ENCODE results near the gene SETMAR.

SETMAR gene

GRCh38 chr3:4332111-4332510 lies 28.9 kb downstream of the SETMAR start:
- H3K9me3 ChIP-seq = no peaks in the 10 kb centered on the region
- no peaks in the 10 kb centered on the region for H3K4me1 ChIP-seq
- no peak overlapping the region for H3K4me3 ChIP-seq (ENCODE audit: low read depth, low read length)
- no peak for TF ChIP-seq CTCF (IDR thresholded peaks at IDR 0.05; ENCODE audit: low read depth, low read length)
- DNase-seq = no peak
- no peaks in the 10 kb centered on the region for H3K36me3 ChIP-seq
- H3K27me3 ChIP-seq = no peaks in the 10 kb centered on the region

GRCh38 chr3:4332574-4332973 lies 29.4 kb downstream of the SETMAR start:
- H3K4me3 ChIP-seq (ENCODE audit: low read depth, low read length) = no peak overlapping the region
- no peaks in the 10 kb centered on the region for H3K4me1 ChIP-seq
- TF ChIP-seq CTCF (IDR thresholded peaks at IDR 0.05; ENCODE audit: low read depth, low read length) = no peak
- H3K27me3 ChIP-seq = no peaks in the 10 kb centered on the region
- H3K36me3 ChIP-seq = no peaks in the 10 kb centered on the region
- no peaks in the 10 kb centered on the region for H3K9me3 ChIP-seq
- no peak for DNase-seq

GRCh38 chr3:4332991-4333390 lies 29.8 kb downstream of the SETMAR start:
- no peak for DNase-seq
- TF ChIP-seq CTCF (IDR thresholded peaks at IDR 0.05; ENCODE audit: low read depth, low read length) = no peak
- Histone ChIP-seq H3K36me3 (no peaks in the 10 kb centered on the region), H3K9me3 (no peaks in the 10 kb centered on the region), H3K4me3 (ENCODE audit: low read depth, low read length) (no peak overlapping the region), H3K4me1 (no peaks in the 10 kb centered on the region), H3K27me3 (no peaks in the 10 kb centered on the region)

GRCh38 chr3:4334548-4334947 lies 31.4 kb downstream of the SETMAR start:
- no peak for DNase-seq
- H3K27me3 ChIP-seq = no peaks in the 10 kb centered on the region
- H3K4me1 ChIP-seq = no peaks in the 10 kb centered on the region
- no peaks in the 10 kb centered on the region for H3K9me3 ChIP-seq
- H3K4me3 ChIP-seq (ENCODE audit: low read depth, low read length) = no peak overlapping the region
- TF ChIP-seq CTCF (IDR thresholded peaks at IDR 0.05; ENCODE audit: low read depth, low read length) = peak; percentile 17; the same call in 1 of the 2 replicates
- no peaks in the 10 kb centered on the region for H3K36me3 ChIP-seq

- DNase-seq = peak; percentile 6
- Histone ChIP-seq H3K27me3 (no peaks in the 10 kb centered on the region), H3K4me1 (no peaks in the 10 kb centered on the region), H3K9me3 (no peaks in the 10 kb centered on the region), H3K4me3 (ENCODE audit: low read depth, low read length) (no peak overlapping the region), H3K36me3 (no peaks in the 10 kb centered on the region)
- TF ChIP-seq CTCF (IDR thresholded peaks at IDR 0.05; ENCODE audit: low read depth, low read length) = no peak
Observed at GRCh38 chr3:4335840-4336562, 32.8 kb downstream of the SETMAR start.

- H3K4me3 ChIP-seq (ENCODE audit: low read depth, low read length) = no peak overlapping the region
- no peaks in the 10 kb centered on the region for H3K4me1 ChIP-seq
- H3K27me3 ChIP-seq = no peaks in the 10 kb centered on the region
- H3K9me3 ChIP-seq = no peaks in the 10 kb centered on the region
- H3K36me3 ChIP-seq = no peaks in the 10 kb centered on the region
- DNase-seq = no peak
- no peak for TF ChIP-seq CTCF (IDR thresholded peaks at IDR 0.05; ENCODE audit: low read depth, low read length)
Observed at GRCh38 chr3:4336850-4337546, 33.8 kb downstream of the SETMAR start.
